ENCODE data around the gene POLR2J2. TPM values are rescaled to one million over a fixed set of nuclear protein-coding genes. Genes with fewer than 3 reads are reported as not detected.
A peak's percentile ranks its signal among the peaks of the same experiment; 100 is the strongest.
"Not testable (repeated sequence)": the region's sequence is repeated elsewhere in the genome, so short reads cannot be mapped to it uniquely, and the experiment has no call there.

Gene POLR2J2
- total RNA-seq, 2 experiments from 2014 or later = 13.2 to 13.8 TPM

GRCh38 chr7:102694008-102694407 is 22.5 kb upstream of the POLR2J2 start:
- H3K36me3 Mint-ChIP-seq (ENCODE audit: low read depth); DNase-seq; H3K27ac Mint-ChIP-seq; H3K4me1 Mint-ChIP-seq (ENCODE audit: low read depth); H3K27me3 Mint-ChIP-seq; ATAC-seq; POLR2A ChIA-PET; H3K4me3 Mint-ChIP-seq; CTCF ChIA-PET; intact Hi-C loops (cut with micrococcal nuclease); H3K9me3 Mint-ChIP-seq: not testable (repeated sequence)

GRCh38 chr7:102690602-102691001 is 19.1 kb upstream of the POLR2J2 start:
- POLR2A ChIA-PET; ATAC-seq; intact Hi-C loops (cut with micrococcal nuclease); H3K36me3 Mint-ChIP-seq (ENCODE audit: low read depth); DNase-seq; H3K27ac Mint-ChIP-seq; H3K4me1 Mint-ChIP-seq (ENCODE audit: low read depth); CTCF ChIA-PET; H3K9me3 Mint-ChIP-seq; H3K27me3 Mint-ChIP-seq; H3K4me3 Mint-ChIP-seq: not testable (repeated sequence)

GRCh38 chr7:102689436-102690282 is 18.2 kb upstream of the POLR2J2 start:
- H3K9me3 Mint-ChIP-seq; H3K36me3 Mint-ChIP-seq (ENCODE audit: low read depth); DNase-seq; POLR2A ChIA-PET; H3K4me1 Mint-ChIP-seq (ENCODE audit: low read depth); H3K27ac Mint-ChIP-seq; CTCF ChIA-PET; H3K4me3 Mint-ChIP-seq; intact Hi-C loops (cut with micrococcal nuclease); H3K27me3 Mint-ChIP-seq: not testable (repeated sequence)
- ATAC-seq = peak; percentile 77

- H3K27me3 Mint-ChIP-seq; intact Hi-C loops (cut with micrococcal nuclease); H3K4me3 Mint-ChIP-seq; H3K36me3 Mint-ChIP-seq (ENCODE audit: low read depth); DNase-seq; POLR2A ChIA-PET; H3K9me3 Mint-ChIP-seq; CTCF ChIA-PET; H3K4me1 Mint-ChIP-seq (ENCODE audit: low read depth); H3K27ac Mint-ChIP-seq: not testable (repeated sequence)
- ATAC-seq = peak; percentile 93
These were observed 17.0 kb upstream of the POLR2J2 start for GRCh38 chr7:102688299-102689036.

GRCh38 chr7:102682560-102682959 is 11.1 kb upstream of the POLR2J2 start:
- H3K27me3 Mint-ChIP-seq; CTCF ChIA-PET; DNase-seq; intact Hi-C loops (cut with micrococcal nuclease); H3K9me3 Mint-ChIP-seq; POLR2A ChIA-PET; H3K4me1 Mint-ChIP-seq (ENCODE audit: low read depth); ATAC-seq; H3K36me3 Mint-ChIP-seq (ENCODE audit: low read depth); H3K4me3 Mint-ChIP-seq; H3K27ac Mint-ChIP-seq: not testable (repeated sequence)

- not testable (repeated sequence) for H3K36me3 Mint-ChIP-seq (ENCODE audit: low read depth)
These were observed 9.3 kb upstream of the POLR2J2 start for GRCh38 chr7:102680780-102681179.

GRCh38 chr7:102675545-102675944 is 4.1 kb upstream of the POLR2J2 start:
- POLR2A ChIA-PET; H3K36me3 Mint-ChIP-seq (ENCODE audit: low read depth); H3K27ac Mint-ChIP-seq; H3K4me3 Mint-ChIP-seq; H3K9me3 Mint-ChIP-seq; H3K27me3 Mint-ChIP-seq; intact Hi-C loops (cut with micrococcal nuclease); H3K4me1 Mint-ChIP-seq (ENCODE audit: low read depth); CTCF ChIA-PET: not testable (repeated sequence)
- peak; percentile 13 for DNase-seq
- peak; percentile 19 for ATAC-seq

More at GRCh38 chr7:102680780-102681179, 9.3 kb upstream of the POLR2J2 start:
- POLR2A ChIA-PET; H3K4me1 Mint-ChIP-seq (ENCODE audit: low read depth); ATAC-seq; H3K27me3 Mint-ChIP-seq; CTCF ChIA-PET; H3K27ac Mint-ChIP-seq; H3K4me3 Mint-ChIP-seq; intact Hi-C loops (cut with micrococcal nuclease); H3K9me3 Mint-ChIP-seq; DNase-seq: not testable (repeated sequence)

GRCh38 chr7:102673447-102674067 is 2.1 kb upstream of the POLR2J2 start:
- H3K9me3 Mint-ChIP-seq; CTCF ChIA-PET; H3K4me1 Mint-ChIP-seq (ENCODE audit: low read depth); POLR2A ChIA-PET; DNase-seq; H3K27me3 Mint-ChIP-seq; intact Hi-C loops (cut with micrococcal nuclease); H3K4me3 Mint-ChIP-seq; H3K36me3 Mint-ChIP-seq (ENCODE audit: low read depth); H3K27ac Mint-ChIP-seq: not testable (repeated sequence)
- peak; percentile 13 for ATAC-seq

GRCh38 chr7:102671956-102672307 is 469 bp upstream of the POLR2J2 start:
- H3K27ac Mint-ChIP-seq; H3K9me3 Mint-ChIP-seq; POLR2A ChIA-PET; H3K27me3 Mint-ChIP-seq; CTCF ChIA-PET; H3K4me1 Mint-ChIP-seq (ENCODE audit: low read depth); intact Hi-C loops (cut with micrococcal nuclease); DNase-seq; H3K36me3 Mint-ChIP-seq (ENCODE audit: low read depth); H3K4me3 Mint-ChIP-seq: not testable (repeated sequence)
- peak; percentile 22 for ATAC-seq

GRCh38 chr7:102667523-102667922 is 3.9 kb downstream of the POLR2J2 start:
- CTCF ChIA-PET; intact Hi-C loops (cut with micrococcal nuclease); POLR2A ChIA-PET; H3K36me3 Mint-ChIP-seq (ENCODE audit: low read depth); H3K4me3 Mint-ChIP-seq; H3K4me1 Mint-ChIP-seq (ENCODE audit: low read depth); ATAC-seq; H3K27ac Mint-ChIP-seq; H3K27me3 Mint-ChIP-seq; H3K9me3 Mint-ChIP-seq; DNase-seq: not testable (repeated sequence)

- ATAC-seq; H3K36me3 Mint-ChIP-seq (ENCODE audit: low read depth); intact Hi-C loops (cut with micrococcal nuclease); H3K9me3 Mint-ChIP-seq; DNase-seq; H3K4me3 Mint-ChIP-seq; H3K27me3 Mint-ChIP-seq; H3K27ac Mint-ChIP-seq; CTCF ChIA-PET; POLR2A ChIA-PET; H3K4me1 Mint-ChIP-seq (ENCODE audit: low read depth): not testable (repeated sequence)
These were observed 4.6 kb downstream of the POLR2J2 start for GRCh38 chr7:102666850-102667249.

- intact Hi-C loops (cut with micrococcal nuclease); H3K4me1 Mint-ChIP-seq (ENCODE audit: low read depth); ATAC-seq; H3K27ac Mint-ChIP-seq; H3K9me3 Mint-ChIP-seq; H3K27me3 Mint-ChIP-seq; H3K36me3 Mint-ChIP-seq (ENCODE audit: low read depth); H3K4me3 Mint-ChIP-seq; DNase-seq; POLR2A ChIA-PET; CTCF ChIA-PET: not testable (repeated sequence)
These were observed 6.7 kb downstream of the POLR2J2 start for GRCh38 chr7:102664765-102665164.
